Measurements from ENCODE around the gene KRT17. TPM values are rescaled to one million over a fixed set of nuclear protein-coding genes. Genes with fewer than 3 reads are reported as not detected.
"Not testable (repeated sequence)": the region's sequence is repeated elsewhere in the genome, so short reads cannot be mapped to it uniquely, and the experiment has no call there.

The KRT17 gene
- total RNA-seq, 2 donors from 2014 or later = 4.4 to 5.9 TPM

GRCh38 chr17:41586863-41587495 is 37.4 kb downstream of the KRT17 start, which contains the start of gene KRT14:
Gene KRT14 (minus strand): TSS chr17:41586895. CDS start chr17:41586834, 61 bp downstream.
- H3K9me3 ChIP-seq = no peaks in the 10 kb centered on the region
- no peak for DNase-seq
- 71 to 74% methylated on average over 15 of the region's 15 CpGs for WGBS, 2 donors
- no peak within 1 kb of the TSS for H3K4me3 ChIP-seq
- H3K4me1 ChIP-seq = no peaks in the 10 kb centered on the region
- TF ChIP-seq CTCF (IDR thresholded peaks at IDR 0.05) (no peak), POLR2A (IDR thresholded peaks at IDR 0.05) (no peak)
- H3K27me3 ChIP-seq = no peaks in the 10 kb centered on the region
- H3K27ac ChIP-seq = no peak within 1 kb of the TSS
- no peaks in the 10 kb centered on the region for H3K36me3 ChIP-seq (replicated peaks in 1 of 2; ENCODE audit: insufficient read depth in 1 of 2, low read depth in 2 of 2)
- no peak for ATAC-seq
- intact Hi-C loops (cut with DNase I) = no loop called here

DNA sequence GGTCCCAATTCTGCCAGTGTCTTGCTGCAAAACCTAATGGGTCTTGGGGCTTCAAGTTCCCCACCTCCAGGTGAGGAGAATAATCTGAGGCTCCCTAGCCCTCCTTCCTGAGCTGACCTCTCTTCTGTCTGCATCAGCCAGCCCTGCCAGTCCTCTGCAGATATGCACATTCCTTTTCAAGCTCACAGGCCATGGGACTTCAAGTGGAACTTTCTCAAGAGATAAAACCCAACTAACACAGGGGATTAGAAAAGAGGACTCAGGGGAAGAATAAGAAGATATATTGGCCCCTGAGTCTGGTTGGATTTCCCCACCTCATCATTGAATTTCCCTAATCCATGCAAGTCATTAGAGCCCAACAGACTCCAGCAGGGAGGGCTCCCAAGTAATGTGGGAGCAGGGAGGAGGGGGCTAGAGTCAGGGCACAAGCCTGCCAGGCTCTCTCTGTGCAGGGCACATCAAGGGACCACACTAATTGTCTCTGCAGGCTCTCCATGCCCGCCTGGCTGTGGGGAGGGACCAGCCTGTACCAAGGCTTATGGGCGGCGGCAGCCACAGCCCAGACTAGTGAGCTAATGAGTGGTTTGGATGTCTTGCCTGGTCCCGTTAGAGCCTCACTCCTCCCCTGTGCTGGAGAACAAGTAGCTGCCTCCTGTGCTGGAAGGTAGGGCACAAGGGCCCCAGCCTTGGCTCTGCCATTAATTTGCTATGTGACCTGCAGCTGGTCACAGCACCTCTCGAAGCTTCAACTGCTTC is 38.9 kb downstream of the KRT17 start:
- Histone ChIP-seq H3K9me3 (no peaks in the 10 kb centered on the region), H3K36me3 (replicated peaks in 1 of 2; ENCODE audit: insufficient read depth in 1 of 2, low read depth in 2 of 2) (no peaks in the 10 kb centered on the region), H3K4me1 (no peaks in the 10 kb centered on the region), H3K27ac (no peak overlapping the region), H3K4me3 (no peak overlapping the region), H3K27me3 (no peaks in the 10 kb centered on the region)
- intact Hi-C loops (cut with DNase I) = no loop called here
- DNase-seq = no peak
- TF ChIP-seq CTCF (IDR thresholded peaks at IDR 0.05) (no peak), POLR2A (IDR thresholded peaks at IDR 0.05) (no peak)
- ATAC-seq = no peak
- 78 to 93% methylated on average over 1 to 5 of the region's 5 CpGs for WGBS, 2 donors

- H3K4me1 ChIP-seq; ATAC-seq; H3K36me3 ChIP-seq (replicated peaks in 1 of 2; ENCODE audit: insufficient read depth in 1 of 2, low read depth in 2 of 2); DNase-seq; H3K9me3 ChIP-seq; H3K27ac ChIP-seq; intact Hi-C loops (cut with DNase I); H3K4me3 ChIP-seq; H3K27me3 ChIP-seq: not testable (repeated sequence)
- 61 to 66% methylated on average over 7 to 8 of the region's 8 CpGs for WGBS, 2 donors
Measured at GRCh38 chr17:41584331-41584927, 39.9 kb downstream of the KRT17 start.

DNA sequence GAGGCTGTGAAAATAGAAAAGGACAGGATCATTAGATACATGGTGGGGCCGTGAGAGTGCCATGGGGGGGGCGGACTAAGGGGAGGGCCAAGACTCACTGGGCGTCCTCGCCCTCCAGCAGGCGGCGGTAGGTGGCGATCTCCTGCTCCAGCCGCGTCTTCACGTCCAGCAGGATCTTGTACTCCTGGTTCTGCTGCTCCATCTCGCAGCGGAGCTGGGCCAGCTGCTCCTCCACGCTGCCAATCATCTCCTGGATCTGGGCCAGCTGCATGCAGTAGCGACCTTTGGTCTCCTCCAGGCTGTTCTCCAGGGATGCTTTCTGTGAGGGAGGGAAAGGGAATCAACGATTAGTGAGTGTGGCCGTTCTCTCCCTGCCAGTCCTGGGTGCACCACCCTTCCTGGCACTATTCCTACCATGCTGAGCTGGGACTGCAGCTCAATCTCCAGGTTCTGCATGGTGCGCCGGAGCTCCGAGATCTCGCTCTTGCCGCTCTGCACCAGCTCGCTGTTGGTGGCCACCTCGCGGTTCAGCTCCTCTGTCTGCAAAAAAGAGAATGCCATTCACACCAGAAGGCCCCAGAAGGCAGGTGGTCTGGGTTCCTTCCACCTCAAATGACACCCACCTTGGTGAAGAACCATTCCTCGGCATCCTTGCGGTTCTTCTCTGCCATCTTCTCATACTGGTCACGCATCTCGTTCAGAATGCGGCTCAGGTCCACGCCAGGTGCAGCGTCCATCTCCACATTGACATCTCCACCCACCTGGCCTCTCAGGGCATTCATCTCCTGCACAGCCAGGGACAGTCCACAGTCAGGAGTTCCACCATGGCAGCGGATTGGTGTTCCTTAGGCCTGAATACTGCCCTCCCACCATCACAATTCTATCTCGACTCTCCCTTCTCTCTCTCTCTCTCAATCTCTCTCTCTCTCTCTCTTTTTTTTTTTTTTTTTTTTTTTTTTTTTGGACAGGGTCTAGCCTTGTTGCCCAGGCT is 40.9 kb downstream of the KRT17 start:
- intact Hi-C loops (cut with DNase I) = no loop called here
- 58 to 66% methylated on average over 31 to 32 of the region's 33 CpGs for WGBS, 2 donors
- Histone ChIP-seq H3K9me3 (no peaks in the 10 kb centered on the region), H3K27ac (no peak overlapping the region), H3K4me3 (no peak overlapping the region), H3K27me3 (no peaks in the 10 kb centered on the region), H3K4me1 (peaks cover 5% of the 10 kb centered on the region), H3K36me3 (replicated peaks in 1 of 2; ENCODE audit: insufficient read depth in 1 of 2, low read depth in 2 of 2) (no peaks in the 10 kb centered on the region)
- no peak for TF ChIP-seq POLR2A (IDR thresholded peaks at IDR 0.05)
- peak in 1 of 7 experiments; percentile 18 for TF ChIP-seq CTCF (IDR thresholded peaks at IDR 0.05)
- no peak for ATAC-seq
- DNase-seq = peak; percentile 31 to 59 (median 49)

GRCh38 chr17:41582061-41582968 is 42.1 kb downstream of the KRT17 start:
- intact Hi-C loops (cut with DNase I); H3K27ac ChIP-seq; DNase-seq; ATAC-seq; H3K36me3 ChIP-seq (replicated peaks in 1 of 2; ENCODE audit: insufficient read depth in 1 of 2, low read depth in 2 of 2); H3K27me3 ChIP-seq; H3K4me3 ChIP-seq; H3K9me3 ChIP-seq; H3K4me1 ChIP-seq: not testable (repeated sequence)
- WGBS, 2 donors = 65 to 77% methylated on average over 12 to 13 of the region's 13 CpGs
